ENCODE results near the gene CENPM.

Gene CENPM

GRCh38 chr22:41904450-41905410, 42.2 kb downstream of the CENPM start:
- no peak for DNase-seq (ENCODE audit: low spot score)
- no peak for TF ChIP-seq CTCF (IDR thresholded peaks at IDR 0.05; ENCODE audit: extremely low read depth, missing control alignments)

- no peak for DNase-seq (ENCODE audit: low spot score)
- no peak for TF ChIP-seq CTCF (IDR thresholded peaks at IDR 0.05; ENCODE audit: extremely low read depth, missing control alignments)
Measured at GRCh38 chr22:41902932-41903421, 44.0 kb downstream of the CENPM start.

- TF ChIP-seq CTCF (IDR thresholded peaks at IDR 0.05; ENCODE audit: extremely low read depth, missing control alignments) = no peak
- DNase-seq (ENCODE audit: low spot score) = no peak
Measured at GRCh38 chr22:41902016-41902415, 44.9 kb downstream of the CENPM start.

DNA sequence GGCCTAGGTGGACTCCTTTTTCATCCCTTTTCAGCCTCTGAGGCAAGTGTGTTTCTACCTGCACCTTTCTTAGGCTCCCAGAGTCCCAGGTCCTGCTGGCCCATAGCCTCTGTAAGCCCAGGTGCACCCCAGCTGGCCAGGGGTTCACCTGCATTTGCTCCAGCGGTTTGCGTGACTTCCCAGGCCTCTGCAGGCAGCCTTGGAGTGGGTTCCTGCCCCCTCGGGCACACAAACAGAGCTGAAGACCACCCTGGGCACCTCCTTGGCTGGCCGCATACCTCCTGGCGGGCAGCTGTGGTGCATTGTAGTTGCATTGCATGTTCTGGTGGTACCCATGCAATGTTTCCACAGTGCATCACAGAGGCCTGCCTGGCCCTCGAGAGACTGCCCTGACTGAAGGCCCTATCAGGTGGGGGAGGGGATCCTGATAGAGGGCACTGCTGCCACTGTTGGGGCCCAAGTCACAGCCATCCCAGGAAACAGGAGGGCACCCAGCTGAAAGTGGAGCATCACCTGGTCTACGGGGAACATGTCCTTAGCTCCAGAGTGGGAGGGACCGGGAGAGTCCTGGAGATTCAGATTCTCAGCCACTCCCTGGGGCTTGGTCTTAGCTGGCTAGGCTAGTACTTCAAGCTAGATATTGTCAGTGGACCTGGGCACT, 46.2 kb downstream of the CENPM start:
- DNase-seq (ENCODE audit: low spot score) = no peak
- no peak for TF ChIP-seq CTCF (IDR thresholded peaks at IDR 0.05; ENCODE audit: extremely low read depth, missing control alignments)

- TF ChIP-seq CTCF (IDR thresholded peaks at IDR 0.05; ENCODE audit: extremely low read depth, missing control alignments) = no peak
Measured at GRCh38 chr22:41899992-41900651, 46.8 kb downstream of the CENPM start.

DNA sequence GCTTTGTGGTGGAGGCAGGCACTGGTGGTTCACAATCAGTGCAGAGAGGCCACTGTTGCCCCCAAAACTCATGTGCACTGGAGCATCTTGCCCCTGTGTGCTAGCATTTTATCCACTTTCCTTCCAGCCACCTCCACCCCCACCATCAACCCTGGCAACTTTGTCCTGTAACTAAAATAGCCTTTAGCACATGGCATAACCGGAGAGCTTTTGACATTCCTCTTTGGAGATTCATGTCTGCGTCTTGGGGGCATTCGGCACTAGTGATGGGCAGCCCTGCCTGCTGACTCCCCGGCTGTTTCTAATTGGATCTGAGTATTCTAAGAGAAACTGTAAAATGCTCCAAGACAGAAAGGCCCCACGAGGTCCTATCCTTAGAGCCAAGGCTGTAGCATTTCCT, 47.8 kb downstream of the CENPM start:
- no peak for DNase-seq (ENCODE audit: low spot score)
- TF ChIP-seq CTCF (IDR thresholded peaks at IDR 0.05; ENCODE audit: extremely low read depth, missing control alignments) = no peak

More at GRCh38 chr22:41899992-41900651, 46.8 kb downstream of the CENPM start:
- DNase-seq (ENCODE audit: low spot score) = no peak
